Measurements from ENCODE around the gene PCDHGB6.
A peak's percentile ranks its signal among the peaks of the same experiment; 100 is the strongest.
"Not testable (repeated sequence)": the region's sequence is repeated elsewhere in the genome, so short reads cannot be mapped to it uniquely, and the experiment has no call there.

The PCDHGB6 gene

GRCh38 chr5:141366016-141366896 is 41.6 kb upstream of the PCDHGB6 start:
- no peak for TF ChIP-seq CTCF (IDR thresholded peaks at IDR 0.05; ENCODE audit: insufficient read depth, low read length, missing control alignments)
- ChIA-PET CTCF (interaction anchor here (2.0 to 2.3 kb wide), 2 partner anchors 197 to 201 kb away, joined by 7 to 8 read pairs; no protein-coding TSS in a partner anchor), POLR2A (no interaction called here)
- no peak for DNase-seq (ENCODE audit: low read depth, low spot score)
- H3K4me3 ChIP-seq (ENCODE audit: low read depth, low read length): no peak overlapping the region

- POLR2A ChIA-PET: interaction anchor here (0.6 to 2.2 kb wide), 2 partner anchors 188 to 194 kb away, joined by 3 to 9 read pairs; no protein-coding TSS in a partner anchor
- CTCF ChIA-PET: interaction anchor here (0.5 to 3.8 kb wide), 45 partner anchors 9 to 198 kb away, joined by 3 to 99 read pairs (median 4); partner anchors contain the start of genes PCDHGA1, PCDHGA10, PCDHGA11 and PCDHGA12
- no peak for DNase-seq (ENCODE audit: low read depth, low spot score)
- peak; percentile 40 for TF ChIP-seq CTCF (IDR thresholded peaks at IDR 0.05; ENCODE audit: insufficient read depth, low read length, missing control alignments)
- H3K4me3 ChIP-seq (ENCODE audit: low read depth, low read length): peak within 1 kb of the TSS; percentile 45
These were observed 37.6 kb upstream of the PCDHGB6 start, which contains the start of gene PCDHGB3 for GRCh38 chr5:141369994-141370848. PCDHGB3 (plus strand) TSS chr5:141370242; CDS start chr5:141370395, 153 bp downstream.

GRCh38 chr5:141371572-141372475 is 36.0 kb upstream of the PCDHGB6 start:
- ChIA-PET CTCF (interaction anchor here (0.8 to 3.8 kb wide), 12 partner anchors 13 to 195 kb away, joined by 3 to 99 read pairs (median 8); partner anchors contain the start of genes PCDHGA10, PCDHGA3, PCDHGA4 and PCDHGB2), POLR2A (interaction anchor here (2.2 kb wide), 1 partner anchor 192 kb away, joined by 9 read pairs; no protein-coding TSS in a partner anchor)
- no peak overlapping the region for H3K4me3 ChIP-seq (ENCODE audit: low read depth, low read length)
- DNase-seq (ENCODE audit: low read depth, low spot score): no peak
- TF ChIP-seq CTCF (IDR thresholded peaks at IDR 0.05; ENCODE audit: insufficient read depth, low read length, missing control alignments): no peak

- CTCF ChIA-PET: interaction anchor here (0.6 to 4.9 kb wide), 20 partner anchors 9 to 218 kb away, joined by 3 to 51 read pairs (median 6); partner anchors contain the start of genes PCDHGA4, PCDHGA5, PCDHGA7 and PCDHGA8
- H3K4me3 ChIP-seq (ENCODE audit: low read depth, low read length): peak within 1 kb of the TSS; percentile 44
- POLR2A ChIA-PET: no interaction called here
- no peak for DNase-seq (ENCODE audit: low read depth, low spot score)
- TF ChIP-seq CTCF (IDR thresholded peaks at IDR 0.05; ENCODE audit: insufficient read depth, low read length, missing control alignments): no peak
These were observed 34.0 kb upstream of the PCDHGB6 start, which contains the start of gene PCDHGA6 for GRCh38 chr5:141373673-141374317. PCDHGA6 (plus strand) TSS chr5:141373891; CDS start chr5:141374084, 193 bp downstream.

GRCh38 chr5:141374627-141375026 is 33.2 kb upstream of the PCDHGB6 start:
- ChIA-PET CTCF (interaction anchor here (0.6 to 4.9 kb wide), 21 partner anchors 10 to 218 kb away, joined by 3 to 51 read pairs (median 5); partner anchors contain the start of genes PCDHGA4, PCDHGA5, PCDHGA8 and PCDHGA9), POLR2A (no interaction called here)
- H3K4me3 ChIP-seq (ENCODE audit: low read depth, low read length): no peak overlapping the region
- no peak for TF ChIP-seq CTCF (IDR thresholded peaks at IDR 0.05; ENCODE audit: insufficient read depth, low read length, missing control alignments)
- no peak for DNase-seq (ENCODE audit: low read depth, low spot score)

GRCh38 chr5:141375444-141376155 is 32.2 kb upstream of the PCDHGB6 start:
- H3K4me3 ChIP-seq (ENCODE audit: low read depth, low read length); DNase-seq (ENCODE audit: low read depth, low spot score); POLR2A ChIA-PET: not testable (repeated sequence)
- CTCF ChIA-PET: interaction anchor here (1.0 to 4.9 kb wide), 10 partner anchors 11 to 192 kb away, joined by 3 to 51 read pairs (median 13); partner anchors contain the start of genes PCDHGA5, PCDHGA8, PCDHGA9 and PCDHGB4
